GM10248 (cell line): ENCODE measurements around the gene FATE1.

Experiments
- CTCF ChIA-PET: fragments of 300-600 bp; sonication (Branson Sonifier 250); formaldehyde crosslinking; extraction: SDS; loops from one replicate; lab custom pipeline; 2021; ENCODE audit warnings: antibody characterized with exemption; lab: Yijun Ruan, JAX
- POLR2A ChIA-PET: fragments of 350-650 bp; sonication (Branson Sonifier 250); formaldehyde crosslinking; extraction: SDS; loops from one replicate; lab custom pipeline; 2020; ENCODE audit warnings: antibody characterized with exemption; lab: Yijun Ruan, JAX
- DNase-seq: peaks from one replicate; pipeline ENCODE4 v3.0.0; 2012; ENCODE audit errors: extremely low spot score
- TF ChIP-seq, protein P1 (sequence below): IDR thresholded peaks from 2 replicates; pipeline ENCODE4 v1.5.1; 2012; ENCODE audit warnings: mild to moderate bottlenecking, low read depth; ENCODE audit errors: extremely low read depth, missing control alignments, control extremely low read depth

The FATE1 gene

GRCh38 chrX:151753313-151754046, 37.6 kb downstream of the FATE1 start:
- ChIA-PET CTCF (interaction anchor here (1.0 to 3.0 kb wide), 10 partner anchors 10 to 1068 kb away, joined by 3 to 13 read pairs (median 6); no protein-coding TSS in a partner anchor), POLR2A (no interaction called here)
- peak; percentile 44 for DNase-seq
- TF ChIP-seq, protein P1, sequence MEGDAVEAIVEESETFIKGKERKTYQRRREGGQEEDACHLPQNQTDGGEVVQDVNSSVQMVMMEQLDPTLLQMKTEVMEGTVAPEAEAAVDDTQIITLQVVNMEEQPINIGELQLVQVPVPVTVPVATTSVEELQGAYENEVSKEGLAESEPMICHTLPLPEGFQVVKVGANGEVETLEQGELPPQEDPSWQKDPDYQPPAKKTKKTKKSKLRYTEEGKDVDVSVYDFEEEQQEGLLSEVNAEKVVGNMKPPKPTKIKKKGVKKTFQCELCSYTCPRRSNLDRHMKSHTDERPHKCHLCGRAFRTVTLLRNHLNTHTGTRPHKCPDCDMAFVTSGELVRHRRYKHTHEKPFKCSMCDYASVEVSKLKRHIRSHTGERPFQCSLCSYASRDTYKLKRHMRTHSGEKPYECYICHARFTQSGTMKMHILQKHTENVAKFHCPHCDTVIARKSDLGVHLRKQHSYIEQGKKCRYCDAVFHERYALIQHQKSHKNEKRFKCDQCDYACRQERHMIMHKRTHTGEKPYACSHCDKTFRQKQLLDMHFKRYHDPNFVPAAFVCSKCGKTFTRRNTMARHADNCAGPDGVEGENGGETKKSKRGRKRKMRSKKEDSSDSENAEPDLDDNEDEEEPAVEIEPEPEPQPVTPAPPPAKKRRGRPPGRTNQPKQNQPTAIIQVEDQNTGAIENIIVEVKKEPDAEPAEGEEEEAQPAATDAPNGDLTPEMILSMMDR = peak; percentile 55

DNA sequence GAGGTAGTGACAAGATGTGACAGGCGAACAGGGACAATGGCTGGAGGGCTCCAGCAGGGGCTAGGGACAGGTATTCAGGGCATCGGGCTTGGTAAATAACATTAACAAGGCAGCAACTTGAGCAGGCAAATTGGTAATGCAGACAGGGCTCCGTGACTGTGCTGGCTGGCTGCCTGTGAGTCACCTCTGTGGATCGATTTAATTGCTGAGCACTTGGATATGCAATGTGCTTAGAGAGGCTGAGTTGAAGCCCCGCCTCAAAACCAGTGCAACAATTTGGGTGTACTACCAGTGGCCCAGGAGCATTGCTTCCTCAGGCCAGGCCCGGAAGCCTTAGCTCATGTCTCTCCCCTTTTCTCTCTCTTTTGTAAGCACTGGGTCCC, 38.2 kb downstream of the FATE1 start:
- TF ChIP-seq, protein P1 = no peak
- POLR2A ChIA-PET = no interaction called here
- CTCF ChIA-PET = interaction anchor here (1.1 to 3.0 kb wide), 9 partner anchors 9 to 887 kb away, joined by 3 to 13 read pairs (median 7); no protein-coding TSS in a partner anchor
- DNase-seq = no peak

DNA sequence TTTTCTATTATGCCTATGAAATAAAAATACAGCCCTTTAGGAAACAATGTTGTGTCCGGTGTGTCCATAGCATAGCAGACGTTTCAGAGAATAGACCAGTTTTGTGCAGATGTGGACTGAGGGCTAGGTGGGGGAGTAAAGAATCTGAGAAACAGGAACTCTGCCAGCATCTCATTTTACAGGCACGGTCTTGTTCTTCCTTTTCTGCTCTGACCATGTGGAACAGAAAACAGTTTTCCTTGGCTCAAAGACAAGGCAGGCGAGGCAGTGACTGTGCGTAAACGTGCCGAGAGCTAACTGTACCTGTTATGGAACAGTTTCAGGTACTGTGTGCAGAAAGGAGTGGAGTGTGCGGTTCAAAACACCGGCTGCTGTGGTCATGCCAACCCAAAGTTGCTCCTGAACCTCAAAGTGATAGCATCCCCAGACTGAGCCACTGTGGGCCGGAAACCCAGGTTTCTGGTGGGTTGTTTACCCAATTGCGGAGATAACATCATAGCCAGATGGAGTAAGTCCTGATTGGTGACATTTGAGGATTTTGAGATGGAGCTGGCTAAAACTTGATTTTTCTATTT, 38.9 kb downstream of the FATE1 start:
- CTCF ChIA-PET = interaction anchor here (1.3 to 2.0 kb wide), 5 partner anchors 14 to 886 kb away, joined by 3 to 7 read pairs (median 4); no protein-coding TSS in a partner anchor

GRCh38 chrX:151759041-151759708, 43.3 kb downstream of the FATE1 start:
- CTCF ChIA-PET = interaction anchor here (0.6 kb wide), 1 partner anchor 12 kb away, joined by 3 read pairs; no protein-coding TSS in a partner anchor
- POLR2A ChIA-PET = no interaction called here
- TF ChIP-seq, protein P1 = no peak
- no peak for DNase-seq

More for the DNA sequence above, 38.9 kb downstream of the FATE1 start:
- no peak for DNase-seq
- TF ChIP-seq, protein P1 = no peak
- POLR2A ChIA-PET = no interaction called here

DNA sequence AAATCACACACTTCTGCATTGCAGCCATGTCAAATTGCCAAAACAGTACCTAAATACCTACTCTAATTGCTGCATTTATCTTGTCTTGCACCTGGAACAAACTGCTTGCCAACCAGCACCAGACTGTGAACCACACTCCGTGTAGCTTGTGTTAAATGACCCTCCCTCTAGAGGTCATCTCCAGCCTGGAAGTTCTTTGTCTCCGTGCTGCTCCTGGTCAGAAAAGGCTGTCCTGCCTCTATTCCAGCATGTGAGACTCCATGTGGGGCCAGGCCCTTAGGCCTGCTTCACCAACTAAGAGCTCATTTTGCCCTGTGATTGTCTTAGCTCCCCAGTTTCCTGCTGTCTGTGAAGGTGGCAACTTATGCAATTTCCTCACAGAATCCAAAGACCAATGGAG, 47.0 kb downstream of the FATE1 start:
- TF ChIP-seq, protein P1 = no peak
- ChIA-PET POLR2A (no interaction called here), CTCF (interaction anchor here (3.4 kb wide), 1 partner anchor 10 kb away, joined by 13 read pairs; no protein-coding TSS in a partner anchor)
- no peak for DNase-seq

- CTCF ChIA-PET = interaction anchor here (1.2 to 3.4 kb wide), 2 partner anchors 11 to 869 kb away, joined by 4 to 13 read pairs; no protein-coding TSS in a partner anchor
- POLR2A ChIA-PET = no interaction called here
- DNase-seq = no peak
- TF ChIP-seq, protein P1 = no peak
Observed at GRCh38 chrX:151763711-151764110, 47.9 kb downstream of the FATE1 start.
